ENCODE measurements around the gene QPCTL. TPM values are rescaled to one million over a fixed set of nuclear protein-coding genes. Genes with fewer than 3 reads are reported as not detected.

Gene QPCTL
- total and polyA plus RNA-seq, 9 of the 15 experiments (the other 6 are each of a cell fraction or from before 2014, with no cell fraction given) = 0.99 to 31.3 (median 12.7) TPM

DNA sequence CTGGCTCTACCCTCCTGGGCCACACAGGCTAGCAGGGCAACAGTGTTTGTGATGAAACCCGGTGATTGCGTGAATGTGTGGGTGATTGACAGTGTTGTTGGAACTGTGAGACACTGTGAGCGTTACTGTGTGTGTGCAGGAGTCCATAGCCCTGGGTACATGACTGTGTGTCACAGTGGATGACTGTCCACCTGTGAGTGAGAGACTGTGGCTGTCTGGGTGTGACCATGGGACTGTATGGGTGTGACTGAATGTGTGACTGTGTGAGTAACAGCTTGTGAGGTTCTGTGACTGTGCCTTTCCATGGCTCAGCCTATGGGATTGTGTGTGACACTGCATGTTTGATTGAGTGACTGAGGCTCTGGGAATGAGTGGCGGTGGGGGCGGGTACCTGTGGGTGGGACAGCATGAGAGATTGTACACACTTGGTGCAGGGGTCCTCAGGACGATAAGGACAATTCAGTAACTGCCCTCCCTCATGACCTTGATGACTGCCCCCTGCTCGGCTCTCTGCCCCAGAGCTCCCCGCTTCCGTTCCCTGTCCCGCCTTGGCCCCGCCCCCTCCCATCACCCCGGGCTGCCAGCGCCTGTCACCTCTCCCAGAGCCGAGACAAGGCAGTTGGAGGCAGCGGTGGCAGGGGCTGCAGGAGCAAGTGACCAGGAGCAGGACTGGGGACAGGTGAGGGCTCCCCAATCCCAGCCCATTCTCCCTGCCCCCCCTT lies 24.7 kb upstream of the QPCTL start, which contains the start of gene GIPR (continued):
- TF ChIP-seq, protein P1, sequence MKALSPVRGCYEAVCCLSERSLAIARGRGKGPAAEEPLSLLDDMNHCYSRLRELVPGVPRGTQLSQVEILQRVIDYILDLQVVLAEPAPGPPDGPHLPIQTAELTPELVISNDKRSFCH (CRISPR knock-in tag; IDR thresholded peaks at IDR 0.05) = no peak
- TF ChIP-seq, protein P1 (tag; IDR thresholded peaks at IDR 0.05) = peak; percentile 50; the same call in 1 of the 2 replicates
- TF ChIP-seq SIN3A (IDR thresholded peaks at IDR 0.05; ENCODE audit: borderline replicate concordance in 2 of 2, control insufficient read depth in 1 of 2, low read depth in 2 of 2, low read length in 2 of 2) = peak in 1 of 2 experiments; percentile 24; a peak in 1 of 4 replicates
- TF ChIP-seq COPS2 (conservative IDR thresholded peaks at IDR 0.05) = no peak
- TF ChIP-seq ZNF324 (CRISPR knock-in tag; IDR thresholded peaks at IDR 0.05) = no peak
- TF ChIP-seq, protein P2, sequence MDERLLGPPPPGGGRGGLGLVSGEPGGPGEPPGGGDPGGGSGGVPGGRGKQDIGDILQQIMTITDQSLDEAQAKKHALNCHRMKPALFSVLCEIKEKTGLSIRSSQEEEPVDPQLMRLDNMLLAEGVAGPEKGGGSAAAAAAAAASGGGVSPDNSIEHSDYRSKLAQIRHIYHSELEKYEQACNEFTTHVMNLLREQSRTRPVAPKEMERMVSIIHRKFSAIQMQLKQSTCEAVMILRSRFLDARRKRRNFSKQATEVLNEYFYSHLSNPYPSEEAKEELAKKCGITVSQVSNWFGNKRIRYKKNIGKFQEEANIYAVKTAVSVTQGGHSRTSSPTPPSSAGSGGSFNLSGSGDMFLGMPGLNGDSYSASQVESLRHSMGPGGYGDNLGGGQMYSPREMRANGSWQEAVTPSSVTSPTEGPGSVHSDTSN (CRISPR knock-in tag; IDR thresholded peaks at IDR 0.05; ENCODE audit: low read depth) = no peak; the same call in 1 of the 2 replicates
- TF ChIP-seq, protein P2 (tag; conservative IDR thresholded peaks at IDR 0.05; ENCODE audit: low read depth) = peak; percentile 77
- peak; percentile 84 for TF ChIP-seq POLR2G (IDR thresholded peaks at IDR 0.05; ENCODE audit: low read depth, low read length)
- peak; percentile 87 for TF ChIP-seq POLR2A (conservative IDR thresholded peaks at IDR 0.05)
- peak; percentile 89; the same call in 1 of the 2 replicates for TF ChIP-seq SUPT5H (IDR thresholded peaks at IDR 0.05)
- TF ChIP-seq XRCC5 (IDR thresholded peaks at IDR 0.05; ENCODE audit: low read depth, low read length) = peak; percentile 6; the same call in 1 of the 2 replicates
- TF ChIP-seq TAF1 (IDR thresholded peaks at IDR 0.05; ENCODE audit: control insufficient read depth, extremely low read depth, insufficient read depth, low read length, severe bottlenecking) = peak; percentile 91
- TF ChIP-seq MAZ (CRISPR knock-in tag; conservative IDR thresholded peaks at IDR 0.05 in 1 of 2, IDR thresholded peaks at IDR 0.05 in 1 of 2) = peak; percentile 16 to 70; a peak in 2 of 4 replicates
- TF ChIP-seq, protein P3, sequence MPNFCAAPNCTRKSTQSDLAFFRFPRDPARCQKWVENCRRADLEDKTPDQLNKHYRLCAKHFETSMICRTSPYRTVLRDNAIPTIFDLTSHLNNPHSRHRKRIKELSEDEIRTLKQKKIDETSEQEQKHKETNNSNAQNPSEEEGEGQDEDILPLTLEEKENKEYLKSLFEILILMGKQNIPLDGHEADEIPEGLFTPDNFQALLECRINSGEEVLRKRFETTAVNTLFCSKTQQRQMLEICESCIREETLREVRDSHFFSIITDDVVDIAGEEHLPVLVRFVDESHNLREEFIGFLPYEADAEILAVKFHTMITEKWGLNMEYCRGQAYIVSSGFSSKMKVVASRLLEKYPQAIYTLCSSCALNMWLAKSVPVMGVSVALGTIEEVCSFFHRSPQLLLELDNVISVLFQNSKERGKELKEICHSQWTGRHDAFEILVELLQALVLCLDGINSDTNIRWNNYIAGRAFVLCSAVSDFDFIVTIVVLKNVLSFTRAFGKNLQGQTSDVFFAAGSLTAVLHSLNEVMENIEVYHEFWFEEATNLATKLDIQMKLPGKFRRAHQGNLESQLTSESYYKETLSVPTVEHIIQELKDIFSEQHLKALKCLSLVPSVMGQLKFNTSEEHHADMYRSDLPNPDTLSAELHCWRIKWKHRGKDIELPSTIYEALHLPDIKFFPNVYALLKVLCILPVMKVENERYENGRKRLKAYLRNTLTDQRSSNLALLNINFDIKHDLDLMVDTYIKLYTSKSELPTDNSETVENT (CRISPR knock-in tag; IDR thresholded peaks at IDR 0.05) = peak; percentile 59; the same call in 1 of the 2 replicates
- TF ChIP-seq RBM25 (IDR thresholded peaks at IDR 0.05; ENCODE audit: low read depth, low read length, severe bottlenecking) = no peak
- no peak for TF ChIP-seq SRSF3 (IDR thresholded peaks at IDR 0.05; ENCODE audit: insufficient read depth, low read length)
- peak; percentile 45 for TF ChIP-seq CBX1 (IDR thresholded peaks at IDR 0.05; ENCODE audit: low read depth)
- TF ChIP-seq CREB1 (IDR thresholded peaks at IDR 0.05) = no peak
- 0 out of 2 replicates have a peak, but pooled peaks have one; percentile 28 for TF ChIP-seq CREB1 (CRISPR knock-in tag; IDR thresholded peaks at IDR 0.05)
- no peak for TF ChIP-seq RUNX1 (IDR thresholded peaks at IDR 0.05; ENCODE audit: low read depth)
- TF ChIP-seq MTA3 (IDR thresholded peaks at IDR 0.05; ENCODE audit: borderline replicate concordance) = peak; percentile 15; the same call in 1 of the 2 replicates
- no peak for TF ChIP-seq THRAP3 (IDR thresholded peaks at IDR 0.05; ENCODE audit: borderline replicate concordance)

Measured in K562 (cell line).